ENCODE results near the gene NOL6.

The NOL6 gene

GRCh38 chr9:33453999-33454660 lies 19.6 kb downstream of the NOL6 start:
- no peak for DNase-seq

GRCh38 chr9:33453286-33453860 lies 20.4 kb downstream of the NOL6 start:
- DNase-seq: no peak

GRCh38 chr9:33452828-33453271 lies 20.9 kb downstream of the NOL6 start:
- peak in 13 of 51 donors; percentile 5 to 15 (median 9) for DNase-seq

GRCh38 chr9:33450621-33451146 lies 23.0 kb downstream of the NOL6 start:
- no peak for DNase-seq

GRCh38 chr9:33449715-33450114 lies 24.0 kb downstream of the NOL6 start:
- DNase-seq: no peak

GRCh38 chr9:33447799-33448553 lies 25.7 kb downstream of the NOL6 start:
- DNase-seq: no peak

GRCh38 chr9:33446946-33447798 lies 26.6 kb downstream of the NOL6 start, which contains the start of gene AQP3:
TSS of gene AQP3 (minus strand) at chr9:33447593. CDS start at chr9:33447530, 63 bp downstream.
- peak in 26 of 51 donors; percentile 3 to 63 (median 22) for DNase-seq

GRCh38 chr9:33446240-33446945 lies 27.3 kb downstream of the NOL6 start:
- DNase-seq: peak in 1 of 51 donors; percentile 52

GRCh38 chr9:33445389-33446239 lies 28.1 kb downstream of the NOL6 start:
- no peak for DNase-seq

- DNase-seq: no peak
Observed at GRCh38 chr9:33443464-33444154, 30.1 kb downstream of the NOL6 start.

- no peak for DNase-seq
Observed at GRCh38 chr9:33443047-33443446, 30.7 kb downstream of the NOL6 start.

- DNase-seq: no peak
Observed at GRCh38 chr9:33442125-33442524, 31.6 kb downstream of the NOL6 start.

- DNase-seq: no peak
Observed at GRCh38 chr9:33440609-33441008, 33.1 kb downstream of the NOL6 start.

- DNase-seq: no peak
Observed at GRCh38 chr9:33440204-33440603, 33.5 kb downstream of the NOL6 start.

- DNase-seq: no peak
Observed at GRCh38 chr9:33439731-33440130, 34.0 kb downstream of the NOL6 start.

GRCh38 chr9:33438926-33439680 lies 34.6 kb downstream of the NOL6 start:
- DNase-seq: no peak

GRCh38 chr9:33437898-33438297 lies 35.8 kb downstream of the NOL6 start:
- no peak for DNase-seq

GRCh38 chr9:33437205-33437604 lies 36.5 kb downstream of the NOL6 start:
- no peak for DNase-seq

All from hypothalamus (tissue), 51 donors.